CD4-positive, alpha-beta T cell treated with Interleukin-17A for 1 hour (primary cell): ENCODE results near the gene DUSP7.

ENCODE experiments used
- DNase-seq: peaks from one replicate; pipeline ENCODE4 v3.0.0-alpha.2; 2020

DUSP7 gene

DNA sequence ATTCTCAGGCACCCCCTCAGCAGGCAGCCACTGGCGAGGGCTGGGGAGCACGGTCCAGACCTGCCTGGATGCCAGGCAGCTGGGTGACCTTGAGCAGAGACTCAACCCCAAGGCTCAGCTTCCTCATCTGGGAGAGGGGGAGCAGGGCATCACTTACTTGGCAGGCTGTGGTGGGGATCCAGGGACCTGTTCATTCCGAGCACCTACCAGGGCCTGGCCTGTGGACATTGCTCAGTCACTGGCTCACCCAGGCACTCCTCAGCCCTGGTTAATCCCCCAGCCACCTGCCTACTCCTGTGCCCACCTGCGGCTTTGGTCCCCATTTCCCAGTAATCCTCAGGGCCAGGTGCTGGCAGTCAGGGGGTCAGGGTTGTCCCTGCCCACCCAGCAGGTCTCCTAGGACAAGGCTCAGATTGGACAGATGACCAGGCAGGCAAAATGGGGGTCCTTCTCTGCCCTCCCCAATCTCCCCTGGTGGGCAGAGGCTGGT, 51.4 kb downstream of the DUSP7 start:
- DNase-seq, result no peak

DNA sequence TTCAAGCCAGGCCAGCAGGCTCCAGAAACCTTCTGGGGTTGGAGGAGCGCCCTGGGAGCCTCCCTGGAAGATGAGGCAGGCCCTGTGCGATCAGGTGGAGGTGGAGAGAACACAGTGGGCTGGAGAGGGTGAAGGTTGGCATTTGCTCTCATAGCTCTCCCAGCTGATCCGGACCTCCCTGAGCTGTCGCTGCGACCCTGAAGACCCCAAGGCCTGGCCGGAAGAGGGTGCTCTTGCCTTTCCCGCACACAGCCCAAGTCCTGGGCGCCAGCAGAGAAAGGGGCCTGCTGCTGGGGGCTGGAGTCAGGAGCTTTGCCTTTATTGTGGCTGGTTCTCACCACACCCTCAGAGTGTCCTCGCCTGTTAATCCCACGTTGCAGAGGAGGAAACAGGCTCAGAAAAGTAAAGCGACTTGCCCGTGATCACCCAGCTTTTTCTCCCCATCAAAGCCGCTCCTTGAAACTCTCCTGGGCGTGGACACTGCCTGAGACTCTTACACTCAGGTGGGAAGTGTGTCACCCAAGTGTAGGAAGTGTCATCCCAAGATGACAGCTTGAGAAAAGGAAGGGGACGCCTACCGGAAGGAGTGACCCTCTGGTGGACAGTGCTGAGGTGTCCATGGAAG, 52.1 kb downstream of the DUSP7 start:
- no peak for DNase-seq

DNA sequence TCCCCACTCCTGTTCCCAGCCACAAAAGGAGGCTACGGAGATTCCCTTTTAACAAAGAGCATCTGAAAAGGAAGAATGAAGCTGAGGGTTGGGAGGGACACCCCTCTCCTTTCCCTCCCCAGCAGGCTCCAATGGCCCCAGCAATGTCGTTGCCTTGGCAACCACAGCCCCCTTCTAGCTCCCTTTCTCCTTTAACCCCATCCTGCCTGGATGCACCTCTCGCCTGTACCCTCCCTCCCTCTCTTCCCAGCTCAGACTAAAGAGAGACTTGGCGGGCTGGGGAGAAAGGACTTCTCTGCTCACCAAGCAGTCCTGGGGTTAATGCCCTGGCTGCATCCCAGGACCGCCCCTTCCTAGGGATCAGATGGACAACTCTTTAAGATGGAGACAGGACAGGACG, 53.6 kb downstream of the DUSP7 start:
- no peak for DNase-seq

DNA sequence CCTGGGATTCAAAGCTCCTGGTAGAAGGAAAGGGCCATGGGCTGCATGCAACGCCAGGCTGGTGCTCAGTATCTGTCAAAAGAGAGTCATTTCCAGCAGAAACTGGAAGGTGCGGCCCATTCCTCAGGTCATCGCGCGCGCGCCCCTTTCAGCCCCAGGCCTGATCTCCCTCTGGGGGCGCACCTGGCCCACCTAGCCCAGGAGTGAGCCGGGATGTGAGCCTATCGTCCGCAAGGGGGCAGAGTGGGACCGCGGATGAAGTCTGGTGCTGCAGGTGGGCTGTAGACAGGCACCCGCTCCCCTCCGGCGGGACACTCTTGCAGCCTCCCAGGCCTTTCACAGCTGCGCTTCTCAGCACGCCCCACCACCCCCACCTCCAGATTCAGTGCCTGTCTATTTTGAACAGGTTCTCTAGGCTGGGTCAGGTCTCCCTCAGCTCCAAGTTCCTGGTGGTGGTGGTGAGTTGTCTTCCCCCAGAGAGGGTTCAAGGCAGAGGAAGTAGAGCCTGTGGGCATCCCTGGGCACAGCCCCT, 54.9 kb downstream of the DUSP7 start:
- peak; percentile 89 for DNase-seq

DNA sequence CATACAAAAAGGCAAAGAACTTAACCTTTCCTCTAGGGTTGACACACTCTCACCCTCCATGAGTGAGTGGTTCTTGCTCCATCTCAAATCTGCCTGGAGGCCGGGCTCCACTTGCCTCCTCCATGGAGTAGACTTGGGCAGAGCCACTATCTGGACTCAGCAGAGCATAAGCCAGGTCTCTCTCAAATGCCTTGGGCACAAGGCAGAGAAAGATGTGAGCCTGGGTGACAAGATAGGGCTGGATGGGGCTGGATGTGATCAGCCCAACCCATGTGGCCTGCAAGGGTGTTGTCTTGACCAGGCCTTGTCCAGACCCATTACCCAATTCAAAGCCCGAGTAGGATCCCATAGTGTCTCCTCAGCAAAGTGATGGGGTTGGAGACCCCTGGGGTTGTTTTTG, 56.5 kb downstream of the DUSP7 start:
- no peak for DNase-seq
